Measurements from ENCODE around the gene HGFAC.

The HGFAC gene

GRCh38 chr4:3441501-3442459 is at the start of gene HGFAC:
TSS of gene HGFAC (plus strand) at chr4:3441968. CDS start at chr4:3442002, 34 bp downstream.
- Histone ChIP-seq H3K36me3 (ENCODE audit: insufficient read depth, low read length) (no peaks in the 10 kb centered on the region), H3K4me1 (ENCODE audit: insufficient read depth, low read length) (no peaks in the 10 kb centered on the region), H3K9ac (ENCODE audit: low read length) (no peak within 1 kb of the TSS), H3K4me3 (ENCODE audit: low read depth in 1 of 2, low read length in 2 of 2) (no peak within 1 kb of the TSS), H3K27me3 (ENCODE audit: control insufficient read depth in 1 of 2, insufficient read depth in 2 of 2, low read length in 2 of 2) (no peaks in the 10 kb centered on the region), H3K9me3 (ENCODE audit: low read length) (no peaks in the 10 kb centered on the region), H3K27ac (ENCODE audit: low read depth, low read length) (no peak within 1 kb of the TSS)

GRCh38 chr4:3392321-3392720 is 49.4 kb upstream of the HGFAC start:
- Histone ChIP-seq H3K4me1 (ENCODE audit: insufficient read depth, low read length) (peaks cover 22% of the 10 kb centered on the region), H3K27me3 (ENCODE audit: control insufficient read depth in 1 of 2, insufficient read depth in 2 of 2, low read length in 2 of 2) (no peaks in the 10 kb centered on the region), H3K9ac (ENCODE audit: low read length) (no peak overlapping the region), H3K36me3 (ENCODE audit: insufficient read depth, low read length) (no peaks in the 10 kb centered on the region), H3K4me3 (ENCODE audit: low read depth in 1 of 2, low read length in 2 of 2) (no peak overlapping the region), H3K9me3 (ENCODE audit: low read length) (no peaks in the 10 kb centered on the region), H3K27ac (ENCODE audit: low read depth, low read length) (no peak overlapping the region)

- no peaks in the 10 kb centered on the region for H3K36me3 ChIP-seq (ENCODE audit: insufficient read depth, low read length)
- peaks cover 13% of the 10 kb centered on the region for H3K4me1 ChIP-seq (ENCODE audit: insufficient read depth, low read length)
- H3K9me3 ChIP-seq (ENCODE audit: low read length), result no peaks in the 10 kb centered on the region
- no peak overlapping the region for H3K9ac ChIP-seq (ENCODE audit: low read length)
- H3K27ac ChIP-seq (ENCODE audit: low read depth, low read length), result no peak overlapping the region
- no peak overlapping the region for H3K4me3 ChIP-seq (ENCODE audit: low read depth in 1 of 2, low read length in 2 of 2)
- no peaks in the 10 kb centered on the region for H3K27me3 ChIP-seq (ENCODE audit: control insufficient read depth in 1 of 2, insufficient read depth in 2 of 2, low read length in 2 of 2)
Observed at GRCh38 chr4:3393171-3393570, 48.6 kb upstream of the HGFAC start.

GRCh38 chr4:3396600-3396999 is 45.2 kb upstream of the HGFAC start:
- Histone ChIP-seq H3K36me3 (ENCODE audit: insufficient read depth, low read length) (no peaks in the 10 kb centered on the region), H3K27me3 (ENCODE audit: control insufficient read depth in 1 of 2, insufficient read depth in 2 of 2, low read length in 2 of 2) (no peaks in the 10 kb centered on the region), H3K27ac (ENCODE audit: low read depth, low read length) (no peak overlapping the region), H3K9me3 (ENCODE audit: low read length) (no peaks in the 10 kb centered on the region), H3K4me3 (ENCODE audit: low read depth in 1 of 2, low read length in 2 of 2) (no peak overlapping the region), H3K4me1 (ENCODE audit: insufficient read depth, low read length) (no peaks in the 10 kb centered on the region), H3K9ac (ENCODE audit: low read length) (no peak overlapping the region)

- Histone ChIP-seq H3K4me1 (ENCODE audit: insufficient read depth, low read length) (no peaks in the 10 kb centered on the region), H3K4me3 (ENCODE audit: low read depth in 1 of 2, low read length in 2 of 2) (no peak overlapping the region), H3K9me3 (ENCODE audit: low read length) (no peaks in the 10 kb centered on the region), H3K36me3 (ENCODE audit: insufficient read depth, low read length) (no peaks in the 10 kb centered on the region), H3K27ac (ENCODE audit: low read depth, low read length) (no peak overlapping the region), H3K9ac (ENCODE audit: low read length) (no peak overlapping the region), H3K27me3 (ENCODE audit: control insufficient read depth in 1 of 2, insufficient read depth in 2 of 2, low read length in 2 of 2) (no peaks in the 10 kb centered on the region)
Observed at GRCh38 chr4:3397128-3397527, 44.6 kb upstream of the HGFAC start.

- Histone ChIP-seq H3K4me1 (ENCODE audit: insufficient read depth, low read length) (no peaks in the 10 kb centered on the region), H3K36me3 (ENCODE audit: insufficient read depth, low read length) (no peaks in the 10 kb centered on the region), H3K27ac (ENCODE audit: low read depth, low read length) (no peak overlapping the region), H3K9ac (ENCODE audit: low read length) (no peak overlapping the region), H3K27me3 (ENCODE audit: control insufficient read depth in 1 of 2, insufficient read depth in 2 of 2, low read length in 2 of 2) (no peaks in the 10 kb centered on the region), H3K9me3 (ENCODE audit: low read length) (no peaks in the 10 kb centered on the region), H3K4me3 (ENCODE audit: low read depth in 1 of 2, low read length in 2 of 2) (no peak overlapping the region)
Observed at GRCh38 chr4:3399277-3400194, 42.2 kb upstream of the HGFAC start.

- Histone ChIP-seq H3K4me1 (ENCODE audit: insufficient read depth, low read length) (no peaks in the 10 kb centered on the region), H3K9ac (ENCODE audit: low read length) (no peak overlapping the region), H3K9me3 (ENCODE audit: low read length) (no peaks in the 10 kb centered on the region), H3K4me3 (ENCODE audit: low read depth in 1 of 2, low read length in 2 of 2) (no peak overlapping the region), H3K27ac (ENCODE audit: low read depth, low read length) (no peak overlapping the region), H3K36me3 (ENCODE audit: insufficient read depth, low read length) (no peaks in the 10 kb centered on the region), H3K27me3 (ENCODE audit: control insufficient read depth in 1 of 2, insufficient read depth in 2 of 2, low read length in 2 of 2) (no peaks in the 10 kb centered on the region)
Observed at GRCh38 chr4:3401436-3402171, 40.2 kb upstream of the HGFAC start.

GRCh38 chr4:3402491-3403347 is 39.0 kb upstream of the HGFAC start:
- H3K27me3 ChIP-seq (ENCODE audit: control insufficient read depth in 1 of 2, insufficient read depth in 2 of 2, low read length in 2 of 2), result no peaks in the 10 kb centered on the region
- no peaks in the 10 kb centered on the region for H3K36me3 ChIP-seq (ENCODE audit: insufficient read depth, low read length)
- H3K4me1 ChIP-seq (ENCODE audit: insufficient read depth, low read length), result no peaks in the 10 kb centered on the region
- no peak overlapping the region for H3K27ac ChIP-seq (ENCODE audit: low read depth, low read length)
- no peaks in the 10 kb centered on the region for H3K9me3 ChIP-seq (ENCODE audit: low read length)
- H3K4me3 ChIP-seq (ENCODE audit: low read depth in 1 of 2, low read length in 2 of 2), result no peak overlapping the region
- no peak overlapping the region for H3K9ac ChIP-seq (ENCODE audit: low read length)

GRCh38 chr4:3403348-3403906 is 38.3 kb upstream of the HGFAC start:
- Histone ChIP-seq H3K9ac (ENCODE audit: low read length) (no peak overlapping the region), H3K36me3 (ENCODE audit: insufficient read depth, low read length) (no peaks in the 10 kb centered on the region), H3K27me3 (ENCODE audit: control insufficient read depth in 1 of 2, insufficient read depth in 2 of 2, low read length in 2 of 2) (no peaks in the 10 kb centered on the region), H3K4me3 (ENCODE audit: low read depth in 1 of 2, low read length in 2 of 2) (no peak overlapping the region), H3K27ac (ENCODE audit: low read depth, low read length) (no peak overlapping the region), H3K4me1 (ENCODE audit: insufficient read depth, low read length) (no peaks in the 10 kb centered on the region), H3K9me3 (ENCODE audit: low read length) (no peaks in the 10 kb centered on the region)

- Histone ChIP-seq H3K36me3 (ENCODE audit: insufficient read depth, low read length) (no peaks in the 10 kb centered on the region), H3K9me3 (ENCODE audit: low read length) (no peaks in the 10 kb centered on the region), H3K27me3 (ENCODE audit: control insufficient read depth in 1 of 2, insufficient read depth in 2 of 2, low read length in 2 of 2) (no peaks in the 10 kb centered on the region), H3K4me1 (ENCODE audit: insufficient read depth, low read length) (no peaks in the 10 kb centered on the region), H3K27ac (ENCODE audit: low read depth, low read length) (no peak overlapping the region), H3K9ac (ENCODE audit: low read length) (no peak overlapping the region), H3K4me3 (ENCODE audit: low read depth in 1 of 2, low read length in 2 of 2) (no peak overlapping the region)
Observed at GRCh38 chr4:3404546-3404945, 37.2 kb upstream of the HGFAC start.
